A673 (cell line): ENCODE results near the gene ACOX3. TPM values are rescaled to one million over a fixed set of nuclear protein-coding genes. Genes with fewer than 3 reads are reported as not detected.

Source experiments
- BruUV-seq: library from RNA; stranded (reverse); fragments of 400-500 nt; replicated peaks from 2 replicates; lab custom pipeline; 2021; lab: Mats Ljungman, UMichigan
- CTCF ChIA-PET: fragments of 300-600 bp; sonication (Branson Sonifier 250); formaldehyde crosslinking; loops from one replicate; lab custom pipeline; 2022; ENCODE audit warnings: antibody characterized with exemption; lab: Charles Lee
- POLR2A ChIA-PET: fragments of 300-600 bp; sonication (Branson Sonifier 250); formaldehyde crosslinking; loops from one replicate; lab custom pipeline; 2022; ENCODE audit warnings: antibody characterized with exemption; ENCODE audit not compliant: low non-redundant PET; lab: Charles Lee
- DNase-seq: peaks from one replicate; pipeline ENCODE4 v3.0.0-alpha.2; 2015; ENCODE audit warnings: low spot score
- H3K27ac ChIP-seq: fragments of 200-600 bp; sonication (generic); 2 replicates; pipeline ENCODE4 v1.5.1; 2016; ENCODE audit warnings: mixed run types, low read depth, mild to moderate bottlenecking, mixed read lengths, antibody characterized with exemption, low read length; ENCODE audit not compliant: poor library complexity, severe bottlenecking
- H3K27me3 ChIP-seq: fragments of 200-600 bp; sonication (generic); replicated peaks from 2 replicates; pipeline ENCODE4 v1.6.1; 2017; ENCODE audit warnings: mixed run types, low read depth, mild to moderate bottlenecking, mixed read lengths, antibody characterized with exemption, low read length; ENCODE audit not compliant: insufficient read depth, poor library complexity
- H3K36me3 ChIP-seq: fragments of 200-600 bp; sonication (generic); 2 replicates; pipeline ENCODE4 v1.6.1; 2016; ENCODE audit warnings: mixed run types, mild to moderate bottlenecking, mixed read lengths, antibody characterized with exemption, low read length; ENCODE audit not compliant: insufficient read depth, poor library complexity, severe bottlenecking
- H3K4me1 ChIP-seq: fragments of 200-600 bp; sonication (generic); 2 replicates; pipeline ENCODE4 v1.6.1; 2017; ENCODE audit warnings: mixed run types, mild to moderate bottlenecking, mixed read lengths, antibody characterized with exemption, low read length; ENCODE audit not compliant: insufficient read depth, poor library complexity, severe bottlenecking
- H3K4me3 ChIP-seq: fragments of 200-600 bp; sonication (generic); 2 replicates; pipeline ENCODE4 v1.5.1; 2016; ENCODE audit warnings: low read depth, mixed run types, mild to moderate bottlenecking, mixed read lengths, low read length; ENCODE audit not compliant: poor library complexity, severe bottlenecking
- H3K9me3 ChIP-seq: fragments of 200-600 bp; sonication (generic); 2 replicates; pipeline ENCODE4 v1.6.1; 2016; ENCODE audit warnings: mixed run types, low read depth, mild to moderate bottlenecking, mixed read lengths, antibody characterized with exemption, low read length; ENCODE audit not compliant: poor library complexity, severe bottlenecking
- EZH2 ChIP-seq: fragments of 200-600 bp; sonication (generic); IDR thresholded peaks from 2 replicates; pipeline ENCODE4 v1.6.1; 2017; ENCODE audit warnings: borderline replicate concordance, low read depth, mild to moderate bottlenecking, mixed read lengths, antibody characterized with exemption, low read length; ENCODE audit not compliant: poor library complexity, severe bottlenecking
- intact Hi-C: fragments of 100-400 bp; cut with micrococcal nuclease; formaldehyde crosslinking; loops from one replicate; pipeline ENCODE4 v1.10.0; 2022; ENCODE audit not compliant: unreplicated experiment
- total RNA-seq: library from RNA; stranded (reverse); gene quantifications from 2 replicates; pipeline ENCODE4 v1.2.3, GENCODE V29; 2021
- TF ChIP-seq, protein P1 (sequence below): fragments of 300-800, 200-600 bp; sonication (generic); conservative IDR thresholded peaks from 2 replicates; pipeline ENCODE4 v1.5.1; 2017; ENCODE audit warnings: low read depth, mild to moderate bottlenecking, antibody characterized with exemption, low read length, moderate library complexity, mixed read lengths

Gene ACOX3
- total RNA-seq, 1 experiment from 2014 or later, result 14.3 TPM

DNA sequence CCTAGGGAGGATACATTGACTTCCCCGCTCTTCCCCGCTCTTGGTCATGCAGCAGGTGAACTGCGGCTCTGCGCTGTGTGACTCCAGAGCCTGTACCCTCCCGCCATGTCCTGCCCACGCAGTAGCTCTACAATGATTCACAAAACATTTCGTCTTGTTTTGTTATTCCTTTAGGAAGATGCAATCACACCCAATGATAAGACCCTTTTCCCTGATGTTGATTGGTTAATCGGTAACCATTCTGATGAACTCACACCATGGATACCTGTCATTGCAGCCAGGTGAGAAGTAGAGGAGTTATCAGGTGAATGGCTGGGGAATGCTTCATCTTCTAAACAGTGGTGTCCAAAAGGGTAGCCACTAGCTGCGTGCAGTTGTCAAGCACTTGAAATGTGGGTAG lies 23.3 kb upstream of the ACOX3 start:
- peaks cover 8% of the 10 kb centered on the region for H3K36me3 ChIP-seq
- intact Hi-C loops, result no loop called here
- CTCF ChIA-PET, result no interaction called here

GRCh38 chr4:8461616-8462015 lies 21.1 kb upstream of the ACOX3 start:
- CTCF ChIA-PET, result no interaction called here
- H3K4me1 ChIP-seq, result no peaks in the 10 kb centered on the region
- peaks cover 13% of the 10 kb centered on the region for H3K36me3 ChIP-seq
- TF ChIP-seq, protein P1, sequence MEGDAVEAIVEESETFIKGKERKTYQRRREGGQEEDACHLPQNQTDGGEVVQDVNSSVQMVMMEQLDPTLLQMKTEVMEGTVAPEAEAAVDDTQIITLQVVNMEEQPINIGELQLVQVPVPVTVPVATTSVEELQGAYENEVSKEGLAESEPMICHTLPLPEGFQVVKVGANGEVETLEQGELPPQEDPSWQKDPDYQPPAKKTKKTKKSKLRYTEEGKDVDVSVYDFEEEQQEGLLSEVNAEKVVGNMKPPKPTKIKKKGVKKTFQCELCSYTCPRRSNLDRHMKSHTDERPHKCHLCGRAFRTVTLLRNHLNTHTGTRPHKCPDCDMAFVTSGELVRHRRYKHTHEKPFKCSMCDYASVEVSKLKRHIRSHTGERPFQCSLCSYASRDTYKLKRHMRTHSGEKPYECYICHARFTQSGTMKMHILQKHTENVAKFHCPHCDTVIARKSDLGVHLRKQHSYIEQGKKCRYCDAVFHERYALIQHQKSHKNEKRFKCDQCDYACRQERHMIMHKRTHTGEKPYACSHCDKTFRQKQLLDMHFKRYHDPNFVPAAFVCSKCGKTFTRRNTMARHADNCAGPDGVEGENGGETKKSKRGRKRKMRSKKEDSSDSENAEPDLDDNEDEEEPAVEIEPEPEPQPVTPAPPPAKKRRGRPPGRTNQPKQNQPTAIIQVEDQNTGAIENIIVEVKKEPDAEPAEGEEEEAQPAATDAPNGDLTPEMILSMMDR, result no peak
- TF ChIP-seq EZH2, result no peak
- no peaks in the 10 kb centered on the region for H3K27me3 ChIP-seq
- POLR2A ChIA-PET, result no interaction called here
- no peak for DNase-seq
- no peak overlapping the region for H3K4me3 ChIP-seq
- no peaks in the 10 kb centered on the region for H3K9me3 ChIP-seq
- intact Hi-C loops, result no loop called here
- no peak overlapping the region for H3K27ac ChIP-seq
- BruUV-seq, result no TSS peak

More for the DNA sequence above, 23.3 kb upstream of the ACOX3 start:
- no peak for DNase-seq
- no peak overlapping the region for H3K27ac ChIP-seq
- no peaks in the 10 kb centered on the region for H3K27me3 ChIP-seq
- no peaks in the 10 kb centered on the region for H3K4me1 ChIP-seq
- TF ChIP-seq, protein P1, result no peak
- no peak for TF ChIP-seq EZH2
- H3K9me3 ChIP-seq, result no peaks in the 10 kb centered on the region
- H3K4me3 ChIP-seq, result no peak overlapping the region
- no TSS peak for BruUV-seq
- POLR2A ChIA-PET, result no interaction called here

- POLR2A ChIA-PET, result no interaction called here
- CTCF ChIA-PET, result no interaction called here
- Histone ChIP-seq H3K4me3 (no peak overlapping the region), H3K4me1 (no peaks in the 10 kb centered on the region), H3K27ac (no peak overlapping the region), H3K36me3 (peaks cover 12% of the 10 kb centered on the region), H3K27me3 (no peaks in the 10 kb centered on the region), H3K9me3 (no peaks in the 10 kb centered on the region)
- no peak for DNase-seq
- BruUV-seq, result no TSS peak
- intact Hi-C loops, result no loop called here
- TF ChIP-seq, protein P1, result no peak
- TF ChIP-seq EZH2, result no peak
Measured at GRCh38 chr4:8461086-8461485, 20.6 kb upstream of the ACOX3 start.
